Measurements from ENCODE around the gene SKI.

GRCh38 chr1:2300004-2300771, 72.1 kb downstream of the SKI start:
- TF ChIP-seq GATA2 (IDR thresholded peaks at IDR 0.05; ENCODE audit: low read depth, low read length) (no peak), GATA3 (IDR thresholded peaks at IDR 0.05; ENCODE audit: low read depth, low read length) (no peak)

All from SH-SY5Y (cell line).